Ovary (tissue), 9 donors: ENCODE results near the gene SLC7A11. TPM values are rescaled to one million over a fixed set of nuclear protein-coding genes. Genes with fewer than 3 reads are reported as not detected.
A peak's percentile ranks its signal among the peaks of the same experiment; 100 is the strongest.

Experiments used
- DNase-seq, 5 donors: peaks; one replicate each; pipeline ENCODE4 v3.0.0-alpha.2; 2019 to 2020
- H3K27ac ChIP-seq, 2 donors: fragments of 200-600 bp; one replicate each; pipeline versions ENCODE4 v1.5.1 to v1.8.0; 2019 to 2022
- H3K27me3 ChIP-seq: fragments of 200-600 bp; one replicate; pipeline ENCODE4 v1.8.0; 2022
- H3K36me3 ChIP-seq: fragments of 200-600 bp; sonication (generic); one replicate; pipeline ENCODE4 v1.5.1; 2019
- H3K4me1 ChIP-seq: one replicate; pipeline ENCODE4 v1.8.1; 2013; ENCODE audit warnings: mild to moderate bottlenecking, moderate library complexity; ENCODE audit not compliant: insufficient read depth
- H3K4me3 ChIP-seq: fragments of 200-600 bp; sonication (generic); one replicate; pipeline ENCODE4 v1.5.1; 2017
- H3K9me3 ChIP-seq, 2 donors: fragments of 200-600 bp in 1 of 2; sonication (generic) in 1 of 2; one replicate each; pipeline versions ENCODE4 v1.5.1 to v1.8.1; 2013 to 2019; ENCODE audit warnings: mild to moderate bottlenecking in 1 of 2, moderate library complexity in 1 of 2
- CTCF ChIP-seq, 3 donors: fragments of 450-650 bp in 2 of 3; fragments of 200-600 bp in 1 of 3; IDR thresholded peaks; one replicate each; pipeline versions ENCODE4 v1.5.1 to v1.8.0; 2016 to 2022; ENCODE audit warnings: antibody characterized with exemption in 3 of 3, mild to moderate bottlenecking in 1 of 3
- EP300 ChIP-seq: sonication (generic); formaldehyde crosslinking; IDR thresholded peaks from one replicate; pipeline ENCODE4 v1.6.1; 2017; ENCODE audit warnings: antibody characterized with exemption
- POLR2A ChIP-seq: fragments of 450-650 bp; IDR thresholded peaks from one replicate; pipeline ENCODE4 v1.6.1; 2017; ENCODE audit warnings: antibody characterized with exemption, mild to moderate bottlenecking, moderate library complexity
- WGBS, 3 donors: extraction: QIAGEN DNeasy Blood & Tissue Kit in 1 of 3; methylation state at CpG; one replicate each; pipeline versions ENCODE4 v1.1.5 to v1.1.7; 2013 to 2017; 5-methylcytosine and 5-hydroxymethylcytosine counted together
- intact Hi-C, 4 donors: fragments of 100-400 bp; cut with DNase I; formaldehyde crosslinking; loops; one replicate each; pipeline versions ENCODE4 v1.11.0 to v1.15.1; 2022 to 2023
- polyA plus RNA-seq, 2 donors: library from polyadenylated mRNA; stranded (reverse); fragments of 200-250 nt in 1 of 2; fragments of 350-450 nt in 1 of 2; fragmentation: Illumina TruSeq in 1 of 2; extraction: RNeasy Lipid Tissue Mini Kit (QIAGEN cat#74804) in 1 of 2; gene quantifications; one replicate each; pipeline ENCODE4 v1.2.3, GENCODE V29; 2013 to 2014
- total RNA-seq, 7 donors: library from RNA; depleted of rRNA in 2 of 7; stranded (reverse); fragments of >200 nt in 2 of 7; fragmentation: NEBNext Ultra II Directional in 3 of 7; extraction: Animal tissue kit (Norgen Biotek cat#: 25700) in 3 of 7; gene quantifications; one replicate each; pipeline versions ENCODE4 v1.1.0 to v1.2.4, GENCODE V29; 2016 to 2023
- donor health status: DM: no; HTN: no; CAD: no; lungs with moderate emphysema.
- donor health status: DM: no; HTN: no; CAD: no.
- donor health status: Bipolar disorder and iron deficiency.
- donor health status: DM: yes; HTN: yes; CAD: no.
- donor health status: DM: no; HTN: no; CAD: no.
- donor health status: DM: yes; HTN: yes; CAD: no.

Gene SLC7A11
- total and polyA plus RNA-seq, 9 donors = 0.05 to 18.1 (median 0.95) TPM

GRCh38 chr4:138181287-138181686, 60.9 kb downstream of the SLC7A11 start:
- H3K27ac ChIP-seq = no peak overlapping the region
- TF ChIP-seq EP300 (peak; percentile 91), POLR2A (no peak), CTCF (IDR thresholded peaks at IDR 0.05) (no peak)
- 7 to 9% (median 7%) methylated on average over 6 of the region's 6 CpGs for WGBS, 3 donors
- no peaks in the 10 kb centered on the region for H3K4me1 ChIP-seq
- DNase-seq = peak in 3 of 5 donors; percentile 22 to 59 (median 28)
- H3K9me3 ChIP-seq = no peaks in the 10 kb centered on the region
- H3K27me3 ChIP-seq = no peaks in the 10 kb centered on the region
- no peaks in the 10 kb centered on the region for H3K36me3 ChIP-seq
- no peak overlapping the region for H3K4me3 ChIP-seq
- intact Hi-C loops = no loop called here

DNA sequence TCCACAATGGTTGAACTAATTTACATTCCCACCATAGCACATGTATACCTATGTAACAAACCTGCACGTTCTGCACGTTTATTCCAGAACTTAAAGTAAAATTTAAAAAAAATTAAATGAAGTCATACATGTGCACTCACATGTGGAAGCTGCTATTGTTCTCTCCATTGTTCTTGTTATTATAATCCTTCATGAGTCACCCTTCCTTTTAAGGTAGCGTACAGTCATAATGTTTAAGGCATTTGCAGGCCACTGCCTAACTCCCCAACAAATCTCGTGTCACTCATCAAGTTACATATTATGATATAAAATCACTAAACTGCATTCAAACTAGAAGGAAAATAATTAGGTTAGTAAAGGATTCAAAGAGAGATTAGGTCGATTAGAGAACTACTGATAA, 63.6 kb downstream of the SLC7A11 start:
- Histone ChIP-seq H3K4me1 (no peaks in the 10 kb centered on the region), H3K27ac (no peak overlapping the region), H3K36me3 (no peaks in the 10 kb centered on the region), H3K9me3 (no peaks in the 10 kb centered on the region), H3K27me3 (no peaks in the 10 kb centered on the region), H3K4me3 (no peak overlapping the region)
- intact Hi-C loops = no loop called here
- no peak for DNase-seq
- TF ChIP-seq POLR2A (no peak), EP300 (no peak), CTCF (IDR thresholded peaks at IDR 0.05) (no peak)
- 83 to 87% (median 85%) methylated on average over 5 of the region's 5 CpGs for WGBS, 3 donors

- Histone ChIP-seq H3K27me3 (no peaks in the 10 kb centered on the region), H3K4me1 (no peaks in the 10 kb centered on the region), H3K4me3 (no peak overlapping the region), H3K36me3 (no peaks in the 10 kb centered on the region), H3K27ac (no peak overlapping the region), H3K9me3 (no peaks in the 10 kb centered on the region)
- TF ChIP-seq POLR2A (no peak), CTCF (IDR thresholded peaks at IDR 0.05) (no peak), EP300 (no peak)
- 90 to 95% (median 94%) methylated on average over 2 of the region's 2 CpGs for WGBS, 3 donors
- no peak for DNase-seq
- intact Hi-C loops = no loop called here
Observed at GRCh38 chr4:138177278-138177968, 64.7 kb downstream of the SLC7A11 start.

DNA sequence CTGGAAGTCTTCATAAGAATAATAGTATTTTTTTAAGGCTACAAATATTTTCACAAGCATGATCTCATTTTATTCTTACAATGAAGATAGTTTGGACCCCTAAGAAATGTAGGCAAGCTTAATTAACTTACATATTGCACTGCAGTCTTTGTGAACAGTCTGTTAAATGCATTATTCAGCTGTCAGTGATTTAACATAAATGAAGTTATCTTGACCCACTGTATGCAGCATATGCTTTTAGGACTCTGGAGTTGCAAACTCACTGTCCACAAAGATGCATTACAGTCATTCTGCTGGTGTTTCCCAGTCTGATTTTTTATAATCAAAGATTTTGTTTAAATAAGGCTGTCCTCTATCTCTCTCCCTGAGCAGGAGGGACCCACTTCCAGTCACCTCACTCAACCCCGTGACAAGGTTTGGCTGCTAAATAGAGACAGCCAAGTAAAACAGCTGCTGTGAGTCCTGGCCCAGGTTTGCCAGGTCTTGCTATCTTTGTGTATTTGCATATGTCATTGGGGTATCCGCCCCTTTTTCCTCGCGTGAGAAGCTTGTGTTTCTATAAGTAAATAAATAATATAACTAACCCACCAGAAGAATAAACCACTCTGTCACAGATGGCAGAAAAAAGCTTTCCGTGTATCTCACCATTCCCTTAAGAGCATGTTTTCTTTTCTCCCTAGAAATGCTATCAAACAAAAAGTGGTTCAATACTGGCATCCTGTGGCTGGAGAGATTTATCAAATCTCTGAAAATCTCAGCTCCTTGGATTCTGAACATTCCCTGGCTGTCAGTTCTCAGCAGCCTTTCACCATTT, 67.0 kb downstream of the SLC7A11 start:
- Histone ChIP-seq H3K4me3 (no peak overlapping the region), H3K9me3 (no peaks in the 10 kb centered on the region), H3K27ac (no peak overlapping the region), H3K27me3 (no peaks in the 10 kb centered on the region), H3K36me3 (no peaks in the 10 kb centered on the region), H3K4me1 (no peaks in the 10 kb centered on the region)
- DNase-seq = no peak
- TF ChIP-seq EP300 = no peak
- TF ChIP-seq POLR2A = no peak
- TF ChIP-seq CTCF (IDR thresholded peaks at IDR 0.05) = no peak
- intact Hi-C loops = no loop called here
- 10 to 18% (median 18%) methylated on average over 5 of the region's 5 CpGs for WGBS, 3 donors
